ENCODE data around the gene CHL1.

Gene CHL1, protein sequence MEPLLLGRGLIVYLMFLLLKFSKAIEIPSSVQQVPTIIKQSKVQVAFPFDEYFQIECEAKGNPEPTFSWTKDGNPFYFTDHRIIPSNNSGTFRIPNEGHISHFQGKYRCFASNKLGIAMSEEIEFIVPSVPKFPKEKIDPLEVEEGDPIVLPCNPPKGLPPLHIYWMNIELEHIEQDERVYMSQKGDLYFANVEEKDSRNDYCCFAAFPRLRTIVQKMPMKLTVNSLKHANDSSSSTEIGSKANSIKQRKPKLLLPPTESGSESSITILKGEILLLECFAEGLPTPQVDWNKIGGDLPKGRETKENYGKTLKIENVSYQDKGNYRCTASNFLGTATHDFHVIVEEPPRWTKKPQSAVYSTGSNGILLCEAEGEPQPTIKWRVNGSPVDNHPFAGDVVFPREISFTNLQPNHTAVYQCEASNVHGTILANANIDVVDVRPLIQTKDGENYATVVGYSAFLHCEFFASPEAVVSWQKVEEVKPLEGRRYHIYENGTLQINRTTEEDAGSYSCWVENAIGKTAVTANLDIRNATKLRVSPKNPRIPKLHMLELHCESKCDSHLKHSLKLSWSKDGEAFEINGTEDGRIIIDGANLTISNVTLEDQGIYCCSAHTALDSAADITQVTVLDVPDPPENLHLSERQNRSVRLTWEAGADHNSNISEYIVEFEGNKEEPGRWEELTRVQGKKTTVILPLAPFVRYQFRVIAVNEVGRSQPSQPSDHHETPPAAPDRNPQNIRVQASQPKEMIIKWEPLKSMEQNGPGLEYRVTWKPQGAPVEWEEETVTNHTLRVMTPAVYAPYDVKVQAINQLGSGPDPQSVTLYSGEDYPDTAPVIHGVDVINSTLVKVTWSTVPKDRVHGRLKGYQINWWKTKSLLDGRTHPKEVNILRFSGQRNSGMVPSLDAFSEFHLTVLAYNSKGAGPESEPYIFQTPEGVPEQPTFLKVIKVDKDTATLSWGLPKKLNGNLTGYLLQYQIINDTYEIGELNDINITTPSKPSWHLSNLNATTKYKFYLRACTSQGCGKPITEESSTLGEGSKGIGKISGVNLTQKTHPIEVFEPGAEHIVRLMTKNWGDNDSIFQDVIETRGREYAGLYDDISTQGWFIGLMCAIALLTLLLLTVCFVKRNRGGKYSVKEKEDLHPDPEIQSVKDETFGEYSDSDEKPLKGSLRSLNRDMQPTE (N-terminal part only)

DNA sequence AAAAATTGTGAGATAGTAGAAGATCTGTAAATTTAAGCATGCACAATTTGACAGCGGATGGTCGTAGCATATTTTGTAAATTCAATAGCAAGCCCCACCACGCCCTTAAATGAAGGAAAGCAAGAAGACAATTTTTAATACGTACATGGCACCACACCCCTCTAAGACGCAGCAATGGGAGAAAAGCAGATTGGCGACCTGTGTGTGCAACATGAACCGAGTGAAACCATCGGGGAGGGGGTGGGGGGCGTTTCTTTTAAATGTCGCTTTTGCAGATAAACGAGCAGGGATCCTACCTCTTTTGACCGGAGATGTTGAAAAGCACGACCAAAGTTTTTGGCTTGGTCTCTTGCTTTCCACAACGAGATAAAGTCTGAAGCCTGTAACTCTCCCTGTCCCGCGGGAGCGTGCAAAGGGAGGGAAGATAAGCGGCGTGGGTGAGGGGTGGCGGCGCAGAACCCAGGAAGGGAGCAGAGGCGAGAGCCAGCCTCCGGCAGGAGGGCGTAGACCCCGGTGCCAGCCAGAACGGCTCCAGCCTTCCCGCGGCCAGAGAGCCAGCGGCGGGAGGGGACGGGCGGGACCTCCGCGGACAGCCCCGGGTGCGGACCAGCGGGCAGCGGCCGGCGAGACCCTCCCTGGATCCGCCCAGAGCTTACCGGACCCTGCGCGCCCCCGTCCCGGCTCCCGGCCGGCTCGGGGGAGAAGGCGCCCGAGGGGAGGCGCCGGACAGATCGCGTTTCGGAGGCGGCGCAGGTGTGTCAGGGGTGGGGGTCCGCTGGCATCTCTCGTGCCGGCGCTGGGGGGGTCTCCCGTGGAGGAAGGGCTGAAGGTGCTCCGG is at the start of gene CHL1:
CHL1 (plus strand) TSS at position 453 of the 838 bp plus-strand sequence. CDS start 123,014 bp downstream, outside the sequence.
- intact Hi-C loops (cut with DNase I): no loop called here
- peak; percentile 12 to 87 (median 64) for DNase-seq

DNA sequence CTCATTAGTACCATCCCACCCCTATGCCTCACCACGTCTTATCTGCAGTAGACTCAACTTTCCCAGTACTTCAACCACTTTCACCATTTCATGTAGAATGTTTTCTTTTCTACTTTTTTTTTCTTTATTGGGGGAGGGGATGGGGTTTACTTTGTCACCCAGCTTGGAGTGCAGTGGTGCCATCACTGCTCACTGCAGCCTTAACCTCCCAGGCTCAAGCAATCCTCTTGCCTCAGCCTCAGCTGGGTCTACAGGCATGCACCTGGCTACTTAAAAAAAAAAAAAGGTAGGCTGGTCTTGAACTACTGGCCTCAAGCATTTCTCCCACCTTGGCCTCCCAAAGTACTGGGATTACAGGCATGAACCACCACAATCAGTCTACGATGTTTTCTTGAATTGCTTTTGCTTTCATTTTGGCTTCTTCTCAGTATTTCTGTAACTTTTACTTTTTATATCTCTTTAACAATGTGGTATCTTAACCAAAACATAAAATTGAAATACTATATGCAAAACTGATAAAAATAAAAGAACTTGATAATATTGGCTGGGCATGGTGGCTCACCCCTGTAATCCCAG is 44.9 kb upstream of the CHL1 start:
- DNase-seq: no peak
- intact Hi-C loops (cut with DNase I): no loop called here

DNA sequence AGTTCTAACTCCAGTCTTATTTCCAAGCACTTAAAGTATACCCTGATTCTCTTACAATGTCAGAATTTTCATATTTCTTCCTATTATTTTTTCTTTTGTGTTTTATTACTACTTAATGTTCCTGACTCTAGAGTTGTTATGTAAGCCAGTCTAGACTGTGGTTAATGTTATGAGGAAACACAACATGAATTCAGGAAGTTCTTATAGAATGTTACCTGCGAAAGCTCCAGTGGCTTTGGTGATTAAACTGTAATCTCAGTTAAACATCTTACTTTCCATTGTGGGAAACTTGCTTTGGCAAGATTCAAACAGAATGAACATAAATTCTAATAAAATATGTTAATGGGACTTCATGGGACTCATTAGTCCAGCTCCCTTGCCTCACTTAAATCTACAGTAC is 36.6 kb upstream of the CHL1 start:
- intact Hi-C loops (cut with DNase I): no loop called here

DNA sequence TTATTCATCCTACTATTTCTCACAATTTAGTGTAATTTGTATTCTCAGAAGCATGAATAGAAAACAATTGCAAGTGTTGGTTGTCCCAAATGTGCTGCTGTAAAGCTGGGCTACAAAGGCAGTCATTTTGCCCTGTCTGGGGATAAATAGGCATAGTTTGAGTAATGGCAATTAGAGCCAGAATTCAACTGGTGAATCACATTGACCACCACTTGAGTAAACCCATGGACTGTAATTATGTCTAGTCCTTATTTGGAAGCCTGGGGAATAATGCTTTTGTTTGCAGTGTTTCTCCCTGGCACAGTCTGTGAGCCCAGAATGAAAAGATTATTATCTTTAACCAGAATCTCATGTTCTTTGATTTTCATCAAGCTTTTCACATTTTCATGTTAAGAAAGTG is 30.5 kb upstream of the CHL1 start:
- intact Hi-C loops (cut with DNase I): no loop called here

More for the DNA sequence above, 36.6 kb upstream of the CHL1 start:
- DNase-seq: no peak

DNA sequence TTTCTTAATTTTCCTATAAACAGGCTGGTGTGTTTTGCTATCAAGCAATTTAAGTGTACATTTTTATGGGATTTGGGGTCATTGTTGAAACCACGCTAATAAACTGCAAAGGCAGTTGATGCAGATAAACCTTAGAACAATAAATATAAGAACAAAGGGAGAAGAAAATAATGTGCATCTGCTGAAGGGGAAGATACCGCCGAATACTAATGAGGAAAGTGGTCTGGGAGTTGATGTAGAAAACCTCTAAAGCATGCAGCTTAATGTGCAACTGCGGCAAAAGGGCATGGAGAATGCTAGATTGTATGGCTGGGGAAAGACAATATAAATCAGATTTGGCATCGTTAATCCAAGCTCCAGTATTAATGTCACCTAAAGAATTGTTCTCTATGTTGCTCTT is 29.8 kb upstream of the CHL1 start:
- intact Hi-C loops (cut with DNase I): no loop called here
- DNase-seq: no peak

More for the DNA sequence above, 30.5 kb upstream of the CHL1 start:
- peak in 2 of 42 donors; percentile 1 to 41 for DNase-seq

DNA sequence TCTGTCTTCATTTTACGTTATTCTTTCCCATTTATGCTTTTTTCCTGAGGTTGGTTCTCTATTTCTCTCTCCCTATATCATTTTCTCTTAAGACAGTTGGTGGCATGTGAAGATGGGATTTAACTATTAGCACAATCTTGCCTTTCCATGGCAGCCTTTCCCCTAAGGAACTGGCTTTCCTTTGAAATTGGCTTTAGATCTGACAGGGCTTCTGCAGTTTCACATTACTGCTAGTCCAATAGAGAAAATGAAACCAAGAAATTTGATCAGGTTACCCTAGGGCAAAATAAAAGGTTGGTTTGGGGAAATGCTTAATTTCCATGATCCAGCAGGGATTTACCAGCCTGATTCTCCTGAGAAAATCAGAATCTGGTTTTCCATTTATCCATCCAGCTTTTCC is 22.7 kb upstream of the CHL1 start:
- DNase-seq: no peak
- intact Hi-C loops (cut with DNase I): no loop called here

DNA sequence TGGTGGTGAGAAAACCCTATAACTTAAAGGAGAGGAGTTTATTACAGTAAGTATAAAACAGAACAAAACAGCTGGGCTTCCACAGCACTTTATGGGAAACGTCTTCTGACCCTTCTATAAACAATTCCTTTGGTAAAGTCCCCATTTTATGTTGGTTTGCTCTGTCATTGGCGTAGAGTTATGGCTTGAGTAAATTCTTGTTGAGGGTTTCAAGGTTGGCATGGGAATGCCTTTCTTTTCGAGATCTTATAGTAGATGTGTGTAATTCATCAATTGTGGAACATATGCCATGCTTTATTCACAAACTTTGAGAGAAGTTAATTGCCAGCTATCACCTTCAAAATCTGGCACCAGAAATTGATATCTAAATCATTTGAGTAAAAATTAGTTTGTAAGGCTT is 11.6 kb upstream of the CHL1 start:
- intact Hi-C loops (cut with DNase I): no loop called here
- DNase-seq: no peak

DNA sequence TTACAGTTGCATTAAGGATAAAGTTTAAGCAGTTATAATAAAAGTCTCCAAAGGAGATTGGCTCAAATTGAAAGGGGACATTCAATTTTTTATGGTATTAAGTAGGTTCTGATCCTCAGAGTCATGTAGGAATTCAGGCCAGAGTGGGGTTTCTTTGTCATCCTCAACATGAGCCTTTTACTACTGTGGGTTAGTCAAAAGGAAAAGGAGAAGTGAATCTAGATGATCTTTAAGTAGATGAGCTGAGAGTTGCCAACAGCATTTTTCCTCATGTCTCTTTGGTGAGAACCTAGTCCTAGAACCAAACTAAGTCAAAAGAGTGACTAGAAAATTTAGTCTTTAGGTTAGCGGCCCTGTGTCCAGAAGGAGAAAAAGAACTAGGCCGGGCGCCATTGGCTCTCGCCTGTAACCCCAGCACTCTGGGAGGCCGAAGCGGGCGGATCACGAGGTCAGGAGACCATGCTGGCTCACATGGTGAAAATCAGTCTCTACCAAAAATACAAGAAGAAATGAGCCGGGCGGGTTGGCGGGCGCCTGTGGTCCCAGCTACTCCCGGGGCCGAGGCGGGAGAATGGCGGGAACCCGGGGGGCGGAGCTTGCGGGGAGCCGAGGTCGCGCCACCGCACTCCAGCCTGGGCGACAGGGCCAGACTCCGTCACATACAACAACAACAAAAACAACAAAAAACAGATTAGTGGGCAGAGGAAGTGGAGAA is 4.2 kb upstream of the CHL1 start:
- intact Hi-C loops (cut with DNase I): no loop called here
- no peak for DNase-seq

DNA sequence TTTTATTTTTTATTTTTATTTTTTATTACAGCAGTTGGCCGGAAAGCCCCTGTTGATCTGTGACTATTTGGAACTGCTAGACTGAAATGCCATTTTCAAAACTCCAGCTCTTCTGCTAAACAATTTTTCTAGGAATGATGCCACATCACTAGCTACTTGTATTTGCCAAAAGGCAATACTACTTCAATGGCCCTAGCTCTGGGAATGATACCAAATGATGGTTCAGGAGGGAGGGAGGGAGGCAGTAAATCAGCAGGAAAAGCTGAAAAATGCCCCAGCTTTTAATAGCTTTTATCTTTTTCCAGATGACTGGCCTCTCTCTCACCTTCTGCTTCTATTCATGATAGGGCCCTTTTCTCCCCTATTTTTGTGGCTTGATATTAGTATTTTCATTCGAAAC is 2.6 kb upstream of the CHL1 start:
- peak in 1 of 42 donors; percentile 17 for DNase-seq
- intact Hi-C loops (cut with DNase I): no loop called here

DNA sequence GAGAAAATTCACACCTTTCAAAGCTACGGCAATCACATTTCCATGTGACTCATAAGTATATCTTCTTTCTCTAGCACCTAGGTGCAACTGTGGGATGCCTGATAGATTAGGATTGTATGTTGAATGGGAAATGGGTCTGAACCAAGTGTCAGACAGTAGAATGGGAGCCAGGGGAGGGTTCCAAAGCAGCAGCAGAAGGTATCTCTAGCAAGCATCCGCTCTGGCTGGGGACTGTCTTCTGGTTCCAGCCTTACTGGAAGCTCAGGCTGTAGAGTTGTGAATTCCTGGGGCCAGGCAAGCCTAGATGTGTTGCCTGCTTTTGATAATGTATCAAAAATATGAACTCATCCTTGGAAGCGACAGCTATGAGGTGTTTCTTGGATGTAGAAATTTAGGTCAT is 2.1 kb upstream of the CHL1 start:
- intact Hi-C loops (cut with DNase I): no loop called here
- no peak for DNase-seq

DNA sequence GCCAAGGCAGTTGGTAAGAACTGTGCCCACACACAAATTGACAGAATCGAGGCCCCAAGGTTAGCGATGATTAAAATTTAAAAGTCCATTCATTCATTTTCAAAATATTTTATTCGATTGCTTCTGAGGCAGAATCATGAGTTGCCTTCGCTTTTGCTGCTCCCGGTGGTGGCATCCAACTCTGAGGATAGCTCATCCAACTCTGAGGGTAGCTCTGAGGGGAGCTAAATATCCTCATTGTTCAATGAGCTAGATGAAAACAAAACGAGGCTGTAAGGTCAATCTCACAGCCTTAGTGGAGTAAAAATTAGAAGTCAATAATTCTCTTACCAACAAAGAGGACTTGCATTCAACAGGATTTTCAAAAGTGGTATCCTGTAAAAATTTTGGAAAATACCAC is 897 bp upstream of the CHL1 start:
- intact Hi-C loops (cut with DNase I): no loop called here
- DNase-seq: peak in 30 of 42 donors; percentile 1 to 66 (median 30)

DNA sequence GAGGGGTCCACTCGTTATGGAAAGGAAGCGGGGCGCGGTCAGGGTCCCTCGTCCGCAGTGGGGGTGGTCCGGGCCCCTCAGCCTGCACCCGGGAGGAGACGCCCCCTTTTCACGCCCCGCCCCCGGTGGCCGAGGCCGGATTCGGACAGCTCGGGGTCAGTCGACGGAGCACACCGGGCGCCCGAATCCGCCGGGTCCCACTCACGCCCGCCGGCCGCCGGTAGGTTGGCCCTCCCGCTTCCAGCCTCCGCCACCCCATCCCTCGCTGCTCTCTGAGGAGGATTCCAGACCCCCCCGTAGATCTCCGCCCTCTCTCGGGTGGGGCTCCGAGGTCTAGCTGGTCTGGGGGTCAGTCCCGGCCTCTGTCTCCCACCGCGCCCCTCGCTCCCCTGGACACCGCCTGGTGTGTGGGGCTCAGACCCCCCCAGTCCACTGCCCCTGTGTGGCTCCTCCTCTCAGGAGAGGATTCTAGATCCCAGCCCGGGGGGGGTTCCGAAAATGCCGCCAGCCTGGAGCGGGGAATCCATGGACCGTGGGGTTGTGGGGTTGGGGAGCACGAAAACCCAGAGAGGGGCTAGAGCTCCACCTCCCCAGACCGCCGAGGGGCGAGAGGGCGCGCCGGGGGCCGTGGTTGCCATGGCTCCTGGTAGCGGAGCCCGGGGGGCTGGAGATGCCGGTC is 725 bp downstream of the CHL1 start:
- peak in 39 of 42 donors; percentile 13 to 71 (median 35) for DNase-seq
- intact Hi-C loops (cut with DNase I): no loop called here

DNA sequence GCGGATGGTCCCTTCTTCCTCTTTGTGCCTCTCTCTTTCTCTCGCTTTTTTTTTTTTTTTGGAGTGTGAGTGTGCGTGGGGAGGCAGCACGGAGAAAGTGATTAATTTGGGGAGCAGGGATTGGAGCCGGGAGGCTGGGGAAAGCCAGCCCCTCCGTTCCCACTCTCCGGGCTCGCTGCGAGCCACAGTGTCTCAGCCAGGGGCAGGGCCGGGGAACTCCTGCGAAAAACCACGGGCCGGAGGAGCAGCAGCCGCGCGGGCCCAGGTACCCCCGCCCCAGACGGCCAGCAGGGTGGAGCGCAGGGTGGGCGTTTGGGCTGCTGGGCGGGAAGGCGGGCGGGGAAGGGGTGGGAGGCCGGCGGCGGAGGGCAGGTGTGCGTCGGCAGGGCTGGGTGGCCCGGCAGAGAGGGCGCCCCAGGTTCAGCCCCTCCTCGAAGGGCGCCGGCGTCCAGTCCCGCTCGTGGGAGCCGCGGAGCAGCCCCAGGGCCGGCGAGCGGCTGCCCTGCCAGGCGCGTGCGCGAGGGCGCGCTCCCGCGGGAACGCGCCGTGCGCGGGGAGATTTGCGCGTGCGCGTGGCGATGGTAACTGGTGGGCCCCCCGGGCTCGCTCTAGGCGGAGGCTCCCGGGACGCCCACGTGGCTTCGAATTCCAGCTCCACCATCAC is 1.4 kb downstream of the CHL1 start:
- DNase-seq: peak in 40 of 42 donors; percentile 26 to 81 (median 58)
- intact Hi-C loops (cut with DNase I): no loop called here

DNA sequence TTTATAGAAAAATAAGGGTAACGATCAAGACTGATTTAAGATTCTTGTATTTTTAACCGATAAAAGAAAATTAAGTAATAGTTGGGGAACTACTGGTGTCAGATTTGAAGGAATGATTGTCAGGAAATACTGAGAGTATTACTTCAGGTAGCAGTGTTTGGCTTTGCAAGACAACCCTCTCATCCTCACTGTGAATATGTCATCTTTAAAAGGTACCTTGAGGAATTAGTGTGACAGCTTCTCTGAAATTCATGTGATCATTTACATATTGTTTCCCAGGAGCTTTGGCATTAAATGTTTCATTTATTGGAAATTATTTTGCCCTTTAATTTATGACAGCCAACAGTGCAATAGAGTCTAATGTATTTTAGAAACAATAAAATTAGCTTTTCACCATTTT is 3.3 kb downstream of the CHL1 start:
- no peak for DNase-seq

DNA sequence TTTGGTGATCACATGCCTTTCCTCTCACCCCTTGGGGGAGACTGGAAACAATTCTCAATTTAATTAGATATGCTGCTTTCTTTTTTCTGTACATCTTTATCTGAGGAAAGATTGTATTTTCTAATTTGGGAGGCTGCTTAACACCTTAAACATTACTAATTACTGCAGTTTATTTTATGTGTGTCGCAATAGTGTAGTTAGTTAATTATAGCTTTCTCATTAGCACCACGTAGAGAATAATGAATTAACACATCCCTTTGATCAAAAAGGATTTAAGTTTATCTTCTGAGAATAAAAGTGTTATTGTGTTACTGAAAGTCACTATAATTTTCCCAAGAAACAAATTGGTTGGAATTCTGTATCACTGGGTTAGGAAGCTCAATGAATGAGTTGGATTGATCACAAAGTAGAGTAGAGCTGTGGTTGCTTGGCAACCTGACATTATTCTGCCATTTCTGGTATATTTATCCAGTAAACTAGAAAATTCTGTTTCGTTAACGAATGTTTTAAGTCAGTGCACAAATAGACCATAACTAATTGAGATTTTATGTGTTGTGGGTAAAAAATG is 4.3 kb downstream of the CHL1 start:
- no peak for DNase-seq
- intact Hi-C loops (cut with DNase I): no loop called here

More for the DNA sequence above, 3.3 kb downstream of the CHL1 start:
- intact Hi-C loops (cut with DNase I): no loop called here

DNA sequence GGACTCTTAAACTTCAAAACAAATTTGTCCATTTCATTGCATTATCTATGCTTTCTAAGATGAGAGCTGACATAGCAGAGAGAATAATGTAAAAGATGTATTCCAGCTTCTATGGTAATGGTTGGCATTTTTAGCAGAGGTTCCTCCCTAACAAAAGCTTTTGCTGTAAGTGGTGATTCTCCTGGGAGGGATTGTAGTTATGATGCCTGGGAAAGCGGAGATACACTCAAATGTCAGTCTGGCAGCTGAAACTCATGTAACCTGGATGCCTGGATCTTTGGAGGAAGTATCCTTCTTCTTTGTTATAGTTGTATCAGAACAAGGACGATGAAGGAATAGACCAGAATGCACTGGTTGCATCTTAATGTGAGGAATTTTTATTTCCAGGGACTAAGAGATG is 7.5 kb downstream of the CHL1 start:
- intact Hi-C loops (cut with DNase I): no loop called here
- no peak for DNase-seq
